ENCODE data around the gene TLR5.

Gene TLR5

DNA sequence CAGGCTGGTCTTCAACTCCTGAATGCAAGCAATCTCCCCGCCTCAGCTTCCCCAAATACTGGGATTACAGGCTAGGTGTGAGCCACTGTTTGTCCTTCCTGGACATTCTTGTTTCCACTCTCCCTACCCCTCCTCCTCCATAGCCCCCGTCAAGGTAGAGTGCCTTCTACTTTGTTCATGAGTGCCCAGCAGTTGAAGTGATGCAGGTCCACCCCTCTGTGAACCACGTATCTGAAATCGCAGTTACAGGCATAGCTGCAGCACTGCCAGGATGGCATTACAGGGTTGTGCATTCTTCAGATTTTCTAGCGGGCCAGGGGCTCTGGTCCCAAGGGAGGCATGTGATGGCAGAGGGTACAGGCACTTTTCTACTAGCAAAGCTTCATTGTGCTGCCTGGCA is 7.4 kb upstream of the TLR5 start:
- DNase-seq (ENCODE audit: low read depth, low spot score): no peak

DNA sequence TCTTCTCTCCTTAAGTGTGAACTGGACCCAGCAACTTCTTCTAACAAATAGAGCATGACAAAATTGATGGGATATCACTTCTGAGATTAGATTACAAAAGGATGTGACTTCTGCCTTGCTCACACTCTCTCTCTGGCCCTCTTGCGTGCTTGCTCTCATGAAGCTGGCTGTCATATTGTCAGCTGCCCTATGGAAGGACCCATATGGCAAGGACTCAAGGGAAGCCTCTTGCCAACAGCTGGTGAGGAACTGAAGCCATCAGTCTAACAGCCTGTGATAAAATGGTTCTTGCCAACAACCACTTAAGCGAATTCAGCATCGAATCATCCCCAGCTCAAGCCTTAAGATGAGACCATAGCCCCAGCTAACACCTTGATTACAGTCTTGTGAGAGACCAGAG is 4.8 kb upstream of the TLR5 start:
- DNase-seq (ENCODE audit: low read depth, low spot score): no peak

DNA sequence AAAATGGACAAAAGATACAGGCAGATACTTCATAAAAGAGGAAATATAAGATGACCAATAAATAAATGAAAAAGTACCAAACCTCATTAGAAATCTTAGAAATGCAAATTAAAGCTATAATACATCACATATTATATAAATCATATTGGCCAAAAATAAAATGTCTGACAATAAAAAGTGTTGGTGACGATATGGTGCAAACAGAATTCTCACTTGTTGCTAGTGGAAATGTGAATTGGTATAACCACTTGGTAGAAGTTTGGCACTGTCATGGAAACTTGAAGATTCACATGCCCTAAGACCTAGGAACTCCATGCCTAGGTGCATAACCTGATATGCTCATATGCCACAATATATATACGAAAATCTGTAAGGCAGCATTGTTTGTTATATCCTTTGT is 4.4 kb upstream of the TLR5 start:
- no peak for DNase-seq (ENCODE audit: low read depth, low spot score)

DNA sequence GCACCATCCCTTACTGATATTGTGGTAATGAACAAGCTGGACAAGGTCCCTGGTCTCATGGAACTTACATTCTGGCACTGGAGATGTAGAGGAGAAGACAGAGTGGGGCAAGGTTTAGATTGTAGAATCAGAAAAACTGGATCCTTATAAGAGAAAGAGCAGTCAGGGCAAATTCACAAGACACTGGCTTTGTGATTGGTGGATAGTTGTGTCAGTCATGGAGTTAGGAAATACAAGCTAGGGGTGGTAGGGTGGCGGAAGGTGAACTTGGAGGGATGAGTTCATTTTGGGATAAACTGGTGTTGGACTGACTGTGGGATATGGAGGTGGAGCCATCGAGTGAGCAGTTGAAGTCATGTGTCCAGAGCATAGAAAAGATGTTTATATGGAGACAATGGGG is 3.7 kb upstream of the TLR5 start:
- no peak for DNase-seq (ENCODE audit: low read depth, low spot score)

DNA sequence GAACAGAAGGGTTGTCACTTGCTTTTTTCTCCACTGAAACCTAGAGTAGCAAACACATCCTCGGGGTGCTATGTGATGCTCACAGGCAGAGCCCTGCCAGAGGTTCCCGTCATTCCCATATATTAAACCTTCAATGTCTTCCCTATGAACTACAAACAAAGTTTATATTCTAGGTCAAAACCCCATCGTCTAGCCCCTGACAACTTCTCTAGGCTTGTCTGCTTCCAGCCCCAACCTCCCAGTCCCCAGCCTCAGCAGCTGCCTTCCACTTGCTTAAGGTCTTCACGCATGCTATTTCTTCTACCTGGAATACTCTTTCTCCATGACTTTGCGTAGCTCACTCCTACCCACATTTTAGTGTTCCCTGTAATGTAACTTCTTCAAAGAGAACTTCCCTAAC is 1.9 kb upstream of the TLR5 start:
- DNase-seq (ENCODE audit: low read depth, low spot score): no peak

DNA sequence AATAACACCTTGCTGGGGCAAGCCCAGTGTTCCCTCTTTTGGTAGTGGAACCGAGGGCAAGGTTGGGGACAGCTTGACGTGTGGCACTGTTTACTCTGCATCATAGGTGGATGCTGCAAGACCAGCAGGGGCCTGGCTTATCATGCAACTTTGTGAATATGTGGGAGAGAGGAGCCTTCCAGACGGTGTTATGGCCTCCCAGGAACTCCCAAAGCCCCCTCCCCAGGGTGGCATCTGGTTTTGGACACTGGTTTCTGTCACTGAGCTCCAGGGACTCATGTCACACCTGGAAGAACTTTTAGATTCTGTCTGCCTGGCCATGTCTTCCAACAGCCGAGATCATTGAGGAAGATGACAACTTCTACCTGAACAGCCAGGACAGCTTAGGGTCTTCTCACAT is 1.4 kb upstream of the TLR5 start:
- no peak for DNase-seq (ENCODE audit: low read depth, low spot score)

DNA sequence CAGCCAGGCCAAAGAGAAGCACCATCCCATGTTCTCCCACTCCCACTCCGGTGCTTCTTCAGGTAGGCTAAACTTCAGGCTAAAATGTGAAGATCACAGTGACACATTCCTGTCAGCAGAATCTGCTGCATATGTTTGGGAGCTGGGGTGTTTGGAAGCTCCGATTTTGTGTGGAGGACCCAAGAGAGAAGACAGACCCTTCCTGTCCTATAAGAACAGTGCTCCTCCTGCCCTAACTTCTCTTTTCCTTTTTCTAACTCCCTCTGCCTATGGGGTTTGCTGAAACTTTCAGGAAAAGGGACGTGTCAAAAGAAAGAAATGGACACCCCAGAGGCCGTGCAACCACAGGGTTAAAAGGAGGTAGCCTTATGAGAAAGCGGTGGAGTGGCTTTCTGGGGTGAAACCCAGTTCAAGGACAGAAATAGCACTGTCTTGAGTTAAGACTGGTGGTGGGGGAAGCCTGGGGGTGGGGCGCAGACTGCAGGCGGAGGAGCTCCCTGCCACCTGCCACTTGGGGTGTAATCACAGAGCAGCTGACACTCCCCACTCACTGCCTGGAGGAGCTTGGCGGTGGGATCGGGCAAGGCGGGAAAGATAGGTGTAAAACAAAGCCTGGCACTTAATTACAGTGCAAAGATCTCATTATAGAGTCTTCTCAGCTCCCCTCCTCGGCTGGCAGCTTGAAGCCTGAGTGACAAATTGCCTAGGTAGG is 645 bp upstream of the TLR5 start:
- DNase-seq (ENCODE audit: low read depth, low spot score): no peak

DNA sequence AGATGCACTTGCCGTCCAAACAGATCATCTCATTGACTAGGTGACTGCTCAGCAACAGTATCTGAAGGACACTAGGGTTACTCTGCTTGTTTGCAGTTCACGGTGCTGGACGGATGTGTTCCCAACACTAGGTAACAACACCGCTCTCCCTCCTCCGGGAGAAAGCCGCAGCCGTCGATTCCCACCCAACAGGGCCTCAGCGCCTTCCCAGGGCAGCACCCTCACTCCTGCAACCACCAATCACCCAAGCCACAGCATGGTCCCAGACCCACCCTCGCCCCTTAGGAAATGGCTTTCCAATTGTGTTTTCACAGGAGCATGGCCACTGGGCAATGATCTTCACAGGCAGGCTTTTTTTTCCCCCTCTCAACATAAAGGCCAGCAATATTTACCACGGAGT is 779 bp downstream of the TLR5 start:
- DNase-seq (ENCODE audit: low read depth, low spot score): no peak

DNA sequence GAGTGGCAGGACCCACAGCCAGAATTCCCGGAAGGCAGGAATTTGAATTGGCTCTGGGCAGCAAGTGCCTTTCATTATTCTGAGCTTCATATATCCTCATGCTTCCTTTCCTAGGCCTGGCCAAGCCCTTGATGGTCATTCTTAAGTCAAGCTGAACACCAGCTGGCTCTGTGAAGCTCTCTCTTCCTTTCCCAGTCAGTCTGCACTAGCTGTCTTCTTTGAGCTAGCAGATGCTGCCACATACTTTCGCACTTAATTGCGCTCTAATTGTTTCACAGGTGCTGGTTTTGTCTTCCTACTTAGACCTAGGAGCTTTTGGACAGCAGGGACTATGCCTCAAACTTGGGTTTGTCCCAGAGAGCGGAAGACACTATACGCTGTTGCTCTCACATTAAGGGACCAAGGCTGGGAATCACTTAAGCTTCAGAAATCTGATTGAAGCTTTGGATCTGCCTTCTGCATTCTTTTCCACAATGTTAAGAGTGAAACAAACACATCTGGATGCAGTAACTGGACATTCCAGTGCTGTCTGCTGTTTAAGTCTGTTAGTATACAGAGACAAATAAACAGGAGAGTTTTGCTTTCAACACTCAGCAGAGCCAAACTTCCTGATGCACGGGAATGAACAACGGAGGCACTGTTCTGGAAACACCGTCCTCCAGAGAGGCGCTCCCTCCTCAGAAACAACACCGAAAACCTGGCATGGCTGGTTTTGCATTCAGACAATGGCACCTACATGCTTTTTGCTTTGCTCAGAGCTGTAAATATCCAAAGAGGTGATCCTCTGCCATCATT is 2.2 kb downstream of the TLR5 start:
- no peak for DNase-seq (ENCODE audit: low read depth, low spot score)

DNA sequence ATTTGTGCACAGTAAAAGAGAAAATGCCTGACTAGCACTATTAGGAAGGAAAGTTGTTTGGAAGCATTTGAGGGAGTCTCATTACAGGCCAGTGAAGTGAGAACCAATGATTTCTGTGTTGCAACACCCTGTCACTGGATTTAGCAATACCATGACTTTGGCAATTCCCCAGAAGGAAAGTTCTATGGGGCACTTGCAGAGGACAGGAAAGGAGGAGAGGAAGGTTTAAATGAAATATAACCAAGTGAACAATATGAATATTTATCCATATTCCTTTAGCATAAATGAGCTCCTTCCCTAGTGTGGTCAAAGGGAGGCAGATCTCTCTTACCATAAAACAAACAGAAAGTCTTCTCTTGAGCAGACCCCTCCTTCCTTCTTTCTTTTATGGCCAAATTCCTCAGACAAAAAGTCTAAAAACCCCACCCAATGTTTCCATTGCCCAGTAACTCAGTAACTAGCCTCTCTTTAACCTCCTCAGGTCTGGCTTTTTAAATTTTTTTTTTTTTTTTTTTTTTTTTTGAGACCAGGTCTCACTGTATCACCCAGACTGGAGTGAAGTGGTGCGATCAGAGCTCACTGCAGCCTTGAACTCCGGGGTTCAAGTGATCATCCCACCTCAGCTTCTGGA is 5.5 kb downstream of the TLR5 start:
- no peak for DNase-seq (ENCODE audit: low read depth, low spot score)

DNA sequence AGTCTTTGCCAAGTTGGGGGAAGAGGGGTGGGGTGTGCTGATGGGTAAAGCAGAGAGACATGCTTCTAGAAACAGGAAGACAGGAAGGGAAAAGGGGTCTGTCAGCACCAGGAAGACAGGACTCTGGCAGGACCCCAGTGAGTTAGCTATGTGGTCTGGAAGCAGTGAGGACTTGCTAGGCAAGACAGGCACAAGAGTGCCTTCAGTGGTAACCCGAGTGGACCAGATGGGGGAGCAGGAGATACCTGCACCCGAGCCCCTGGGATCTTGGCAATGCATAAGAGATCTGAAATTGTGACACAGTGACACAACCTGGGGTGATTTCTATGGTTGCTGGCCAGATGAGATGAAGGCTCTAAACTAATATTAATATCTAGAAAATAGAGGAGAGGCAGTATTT is 7.0 kb downstream of the TLR5 start:
- DNase-seq (ENCODE audit: low read depth, low spot score): no peak

DNA sequence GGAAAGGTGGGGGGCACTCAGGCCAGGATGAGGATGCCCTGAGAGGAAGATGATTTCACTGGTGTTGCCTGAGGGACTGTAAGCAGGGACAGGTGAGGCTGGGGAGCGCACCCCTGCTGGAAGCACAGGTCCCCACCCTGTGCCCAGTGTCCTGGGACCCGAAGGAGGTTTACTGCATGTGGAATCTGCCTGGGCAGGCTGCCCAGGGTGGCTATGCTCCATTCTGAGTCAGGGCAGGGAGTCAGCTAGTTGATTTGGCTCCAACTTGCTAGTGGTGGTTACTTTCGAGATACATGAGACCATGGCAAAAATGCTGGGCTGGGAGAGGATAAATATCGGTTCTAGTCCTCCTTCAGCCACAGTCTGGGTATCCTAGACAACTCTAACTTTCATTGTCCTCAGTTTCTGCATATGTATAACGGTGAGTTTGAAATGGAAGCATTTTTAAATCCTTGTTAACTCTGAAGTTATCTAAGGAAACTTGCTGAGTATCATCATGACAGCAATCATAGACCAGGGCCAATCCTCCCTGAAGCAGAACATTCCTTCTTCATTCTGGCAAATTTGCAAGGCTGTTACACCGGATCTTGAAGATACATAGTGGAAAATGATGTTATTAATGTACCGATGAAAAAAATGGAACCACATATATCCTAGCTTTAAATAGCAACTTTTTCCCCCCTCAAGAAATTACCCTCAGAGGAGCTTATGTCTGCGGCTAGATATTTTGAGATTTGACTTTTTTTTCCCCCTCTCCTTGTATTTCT is 7.7 kb downstream of the TLR5 start:
- DNase-seq (ENCODE audit: low read depth, low spot score): no peak

DNA sequence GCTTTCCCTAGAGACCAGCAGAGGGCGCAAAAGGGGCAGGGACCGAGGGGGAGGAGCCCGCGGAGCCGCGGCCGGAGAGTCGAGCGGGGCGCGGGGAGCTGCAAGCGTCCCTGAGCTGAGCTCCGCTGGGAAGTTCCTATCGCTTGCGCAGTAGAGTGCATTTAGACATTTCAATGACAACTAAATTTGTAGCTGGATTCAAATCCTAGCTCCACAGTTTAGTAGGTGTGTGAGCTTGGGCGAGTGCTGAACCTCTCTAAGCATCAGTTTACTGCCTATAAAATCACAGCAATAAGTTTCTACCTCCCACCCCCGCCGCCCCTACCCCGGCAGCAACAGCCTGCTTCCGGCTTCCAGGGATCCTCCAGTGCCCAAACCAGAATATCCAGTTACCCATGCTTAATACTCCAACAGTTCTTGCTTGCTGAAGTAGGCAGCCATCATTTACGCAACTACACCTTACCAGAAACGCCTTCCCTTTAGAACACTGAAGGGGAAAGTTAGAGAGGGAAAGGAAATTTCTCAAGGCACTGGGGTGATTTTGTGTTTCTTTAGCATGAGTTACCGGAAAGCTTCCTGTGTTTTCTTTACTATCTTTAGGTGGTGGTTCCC is 9.1 kb downstream of the TLR5 start:
- peak; percentile 57 for DNase-seq (ENCODE audit: low read depth, low spot score)

DNA sequence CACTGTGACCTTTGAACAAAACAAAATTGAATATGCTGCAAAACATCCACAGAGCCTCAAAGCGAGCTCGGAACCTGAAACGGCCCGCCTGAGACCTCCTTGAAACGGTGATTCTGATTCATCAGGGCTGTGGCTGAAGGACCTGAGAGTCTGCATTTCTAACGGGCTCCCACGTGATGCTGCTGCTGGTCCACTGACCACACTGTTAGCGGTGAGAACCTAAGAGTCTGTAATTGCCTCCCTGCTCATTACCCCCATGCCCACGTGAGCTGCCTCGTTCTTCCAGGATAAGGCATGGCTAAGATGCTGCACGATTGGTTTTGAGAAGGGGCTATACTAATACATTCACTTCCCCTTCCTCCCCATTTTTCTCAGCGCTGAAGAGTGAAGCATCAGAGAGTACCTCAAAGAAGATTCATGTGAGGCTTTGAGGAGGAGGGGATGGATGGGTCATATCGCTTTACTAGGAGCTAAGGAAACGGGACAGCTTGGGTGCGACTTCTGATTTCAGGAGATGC is 9.7 kb downstream of the TLR5 start:
- DNase-seq (ENCODE audit: low read depth, low spot score): no peak

DNA sequence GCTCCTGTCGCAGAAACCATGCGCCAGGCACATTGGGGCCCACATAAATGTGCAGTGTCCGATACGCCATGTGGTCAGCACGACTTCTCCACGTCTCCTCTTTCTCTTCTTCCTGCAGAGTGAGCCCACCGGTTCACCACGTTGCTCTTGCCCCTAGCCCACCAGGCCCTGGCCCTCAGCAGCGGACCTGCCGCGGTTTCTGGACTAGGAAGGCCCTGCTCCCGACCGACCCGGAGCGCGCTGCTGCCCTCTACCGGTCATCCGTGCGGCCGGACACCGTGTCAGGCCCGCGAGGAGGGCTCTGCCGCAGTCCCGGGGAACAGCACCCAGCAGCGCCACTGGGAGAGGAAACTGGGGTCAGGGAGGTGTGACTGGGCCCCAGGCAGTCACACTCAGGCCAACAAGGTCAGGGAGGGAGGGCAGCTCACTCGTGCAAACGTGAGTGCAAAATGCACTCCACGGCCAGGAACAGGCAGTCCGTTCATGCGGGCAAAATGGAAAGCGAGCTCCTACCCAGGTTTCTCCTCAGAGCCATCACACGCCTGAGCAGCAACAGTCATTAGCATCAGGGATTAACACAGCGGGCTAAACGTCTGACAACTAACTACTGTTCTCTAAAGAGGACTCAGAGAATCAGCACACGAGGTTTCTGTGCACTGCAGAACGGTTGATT is 13.7 kb downstream of the TLR5 start:
- no peak for DNase-seq (ENCODE audit: low read depth, low spot score)

DNA sequence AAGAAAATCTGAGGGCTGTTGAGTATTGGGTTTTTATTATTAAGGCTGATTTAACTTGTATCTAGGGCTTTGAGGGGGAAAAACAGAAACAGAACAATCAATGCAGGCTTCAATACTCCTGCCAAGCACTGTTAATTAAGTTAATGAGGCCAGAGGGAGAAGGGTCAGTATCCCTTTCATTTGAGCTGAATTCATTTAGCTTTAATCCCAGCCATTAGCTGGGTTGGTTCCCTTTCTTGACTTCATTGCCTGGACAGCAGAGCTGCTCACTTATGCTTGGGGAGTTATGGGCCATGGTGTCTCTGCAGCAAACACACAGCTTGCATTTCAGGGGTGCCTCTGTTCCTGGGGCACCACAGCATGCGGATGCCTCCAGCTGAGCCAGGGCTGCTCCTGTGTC is 16.3 kb downstream of the TLR5 start:
- no peak for DNase-seq (ENCODE audit: low read depth, low spot score)

DNA sequence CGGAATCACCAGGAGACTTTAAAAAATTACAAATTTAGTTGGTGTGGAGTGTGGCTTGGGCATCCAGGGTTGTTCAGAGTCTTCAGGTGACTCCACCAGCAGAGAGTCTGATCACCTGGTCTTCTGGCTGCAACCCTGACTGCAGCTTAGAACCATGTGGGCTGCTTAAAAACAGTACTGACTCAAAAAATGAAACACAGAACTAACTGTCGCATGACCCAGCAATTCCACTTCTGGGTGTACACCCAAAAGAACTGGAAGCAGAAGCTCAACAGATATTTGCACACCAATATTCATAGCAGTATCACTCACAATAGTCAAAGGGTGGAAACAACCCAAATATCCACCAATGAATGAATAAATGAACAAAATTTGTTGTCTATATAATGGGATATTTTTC is 17.3 kb downstream of the TLR5 start:
- no peak for DNase-seq (ENCODE audit: low read depth, low spot score)

DNA sequence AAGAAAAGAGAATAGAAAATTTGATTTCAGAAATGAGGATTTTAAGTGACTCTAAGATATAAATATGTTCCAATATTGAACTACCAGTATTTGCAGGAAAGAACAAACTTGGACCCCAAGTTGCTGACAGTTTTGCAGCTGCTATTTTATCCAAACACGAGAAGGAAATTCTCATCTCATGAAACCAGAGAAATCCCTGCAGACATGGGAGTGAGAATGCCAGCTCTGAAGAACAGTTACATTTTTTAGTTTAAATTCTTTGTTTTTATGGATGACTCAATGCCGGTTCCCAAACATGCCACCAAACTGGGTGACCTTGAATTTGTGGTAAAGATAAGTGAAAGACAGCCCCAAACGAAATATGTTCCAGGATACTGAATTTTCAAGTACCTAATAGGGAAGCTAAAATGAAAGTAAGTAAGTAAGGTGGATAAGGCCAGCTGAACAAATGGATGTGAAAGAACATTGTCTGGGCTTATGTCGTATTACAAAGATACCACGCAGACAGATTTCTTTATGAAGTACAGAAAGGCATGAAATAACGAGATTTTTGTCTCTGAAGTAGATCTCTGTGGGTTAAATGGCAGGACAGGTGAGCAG is 19.9 kb downstream of the TLR5 start:
- DNase-seq (ENCODE audit: low read depth, low spot score): no peak

DNA sequence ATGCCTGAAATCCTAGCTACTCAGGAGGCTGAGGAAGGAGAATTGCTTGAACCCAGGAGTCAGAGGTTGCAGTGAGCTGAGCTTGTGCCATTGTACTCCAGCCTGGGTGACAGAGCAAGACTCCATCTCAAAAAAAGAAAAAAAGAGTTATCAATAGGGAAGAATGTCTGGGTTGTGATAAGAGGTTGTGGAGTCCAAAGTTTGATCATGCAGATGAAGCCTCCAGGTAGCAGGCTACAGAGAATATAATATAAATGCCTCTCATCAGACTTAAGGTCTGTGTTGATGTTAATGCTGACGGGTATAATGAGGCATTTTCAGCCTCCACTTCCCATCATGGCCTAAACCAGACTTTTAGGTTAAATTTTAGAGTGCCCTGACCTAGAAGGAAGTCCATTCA is 24.6 kb downstream of the TLR5 start:
- no peak for DNase-seq (ENCODE audit: low read depth, low spot score)

DNA sequence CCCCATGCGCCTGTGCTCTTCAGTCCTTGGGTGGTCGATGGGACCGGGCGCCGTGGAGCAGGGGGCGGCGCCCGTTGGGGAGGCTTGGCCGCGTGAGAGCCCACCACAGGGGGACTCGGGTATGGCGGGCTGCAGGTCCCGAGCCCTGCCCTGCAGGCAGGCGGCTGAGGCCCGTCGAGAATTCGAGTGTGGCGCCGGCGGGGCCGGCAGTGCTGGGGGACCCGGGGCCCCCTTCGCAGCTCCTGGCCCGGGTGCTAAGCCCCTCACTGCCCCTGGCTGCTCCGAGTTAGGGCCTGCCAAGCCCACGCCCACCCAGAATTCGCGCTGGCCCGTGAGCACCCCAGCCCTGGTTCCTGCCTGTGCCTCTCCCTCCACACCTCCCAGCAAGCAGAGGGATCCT is 26.1 kb downstream of the TLR5 start:
- DNase-seq (ENCODE audit: low read depth, low spot score): no peak

DNA sequence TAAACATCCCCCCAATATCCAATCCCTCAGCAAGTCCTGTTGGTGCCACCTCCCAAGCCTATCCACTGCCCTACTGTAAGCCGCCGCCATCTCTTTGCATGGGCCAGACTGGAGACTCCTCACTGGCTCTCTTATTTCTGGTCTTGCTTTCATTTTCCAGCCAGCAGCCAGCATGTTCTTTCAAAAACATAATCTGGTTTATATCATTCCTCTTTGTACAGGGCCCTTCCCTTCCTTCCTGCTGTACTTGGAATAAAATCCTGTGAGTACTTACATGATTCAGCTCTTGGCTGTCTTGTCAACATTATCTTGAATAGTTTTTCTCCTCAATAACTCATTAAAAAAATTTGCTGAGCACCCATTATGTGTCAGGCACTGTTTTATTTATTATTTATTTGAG is 28.2 kb downstream of the TLR5 start:
- DNase-seq (ENCODE audit: low read depth, low spot score): no peak

Measured in smooth muscle cell of the brain vasculature (primary cell).